GM19467 (cell line): ENCODE data around the gene BOD1.

ENCODE experiments used
- ATAC-seq: cut with Tn5 transposase; IDR thresholded peaks from one replicate; pipeline ENCODE4 v1.9.1; 2021; ENCODE audit warnings: mild to moderate bottlenecking, moderate library complexity; ENCODE audit not compliant: unreplicated experiment

BOD1 gene

DNA sequence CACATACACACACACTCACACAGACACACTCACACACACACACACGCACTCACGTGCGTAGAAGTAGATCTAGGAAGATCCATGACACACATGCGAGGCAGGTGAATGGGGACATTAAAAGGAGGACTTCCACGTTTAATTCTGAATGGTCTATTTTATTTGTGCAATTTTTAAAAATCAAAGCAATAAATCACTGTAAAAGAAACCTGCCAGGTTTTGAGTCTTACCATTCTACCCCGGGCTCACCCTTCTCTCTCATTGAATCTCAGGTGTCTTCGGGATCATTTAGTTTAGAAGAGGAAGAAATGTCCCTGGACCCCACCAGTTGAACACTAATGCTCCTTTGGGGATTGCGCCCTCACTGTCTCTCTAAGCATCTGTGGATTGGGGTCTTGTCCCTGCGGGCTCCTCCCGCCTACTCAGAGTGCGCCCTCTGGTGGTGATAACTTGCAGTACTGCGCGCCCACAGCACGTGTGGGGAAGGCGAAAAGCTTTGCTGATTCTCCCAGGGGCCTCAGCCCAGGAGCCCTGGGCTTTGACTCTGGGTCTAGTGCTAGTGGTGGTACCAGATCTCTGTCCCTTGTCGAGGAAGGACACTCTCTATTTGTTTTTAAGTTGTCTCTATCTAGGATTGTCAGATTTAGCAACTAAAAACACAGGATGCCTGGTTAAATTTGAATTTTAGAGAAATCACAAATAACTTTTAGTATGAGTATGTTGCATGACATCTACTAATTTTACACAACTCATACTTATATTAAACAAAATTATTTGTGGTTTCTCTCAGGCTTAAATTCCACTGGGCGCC lies 34.8 kb downstream of the BOD1 start:
- ATAC-seq: no peak

DNA sequence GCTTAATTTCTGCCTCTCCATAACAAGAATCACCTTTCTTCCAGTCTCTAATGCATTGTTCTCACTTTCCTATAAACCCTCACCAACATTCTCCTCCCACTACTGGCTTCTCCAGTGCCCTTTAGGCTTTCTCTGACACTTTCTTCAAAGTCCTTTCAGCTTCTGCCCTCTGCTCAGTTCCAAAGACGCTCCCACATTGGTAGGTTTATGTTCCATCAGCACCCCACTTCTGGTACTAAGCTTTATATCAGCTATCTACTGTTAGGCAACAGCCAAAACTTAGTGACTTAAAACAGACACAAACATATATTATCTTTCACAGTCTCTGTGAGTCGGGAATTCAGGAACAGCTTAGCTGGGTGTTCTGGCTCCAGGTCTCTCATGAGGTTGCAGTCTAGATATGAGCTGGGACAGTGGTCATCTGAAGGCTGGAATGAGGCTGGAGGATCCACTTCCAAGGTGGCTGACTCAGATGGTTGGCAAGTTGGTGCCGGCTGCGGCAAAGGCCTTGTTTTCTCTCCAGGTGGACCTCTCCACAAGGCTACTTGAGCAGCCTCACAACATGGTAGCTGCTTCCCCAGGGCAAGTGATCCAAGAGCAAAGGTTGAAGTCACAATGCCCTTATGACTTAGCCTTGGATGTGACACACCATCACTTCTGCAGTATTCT lies 37.4 kb downstream of the BOD1 start:
- ATAC-seq: no peak

DNA sequence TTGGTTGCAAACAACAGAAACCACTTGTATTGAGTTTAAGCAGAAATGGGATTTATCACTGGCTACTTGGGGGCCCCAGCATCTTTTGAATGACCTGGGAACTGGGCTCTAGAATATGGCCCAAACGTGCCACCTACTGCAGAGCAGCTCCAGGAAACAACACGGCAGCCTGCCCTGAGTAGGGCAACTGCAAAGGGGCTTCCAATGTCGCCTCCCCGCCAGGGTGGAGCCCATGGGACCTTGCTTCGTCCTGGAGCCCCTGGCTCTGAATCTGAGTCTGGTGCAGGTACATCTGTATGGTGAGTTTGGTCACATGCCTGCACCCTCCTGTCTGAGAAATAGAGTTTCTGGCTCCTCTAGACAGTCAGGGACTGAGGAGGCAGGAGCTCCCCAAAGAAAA lies 38.6 kb downstream of the BOD1 start:
- no peak for ATAC-seq

DNA sequence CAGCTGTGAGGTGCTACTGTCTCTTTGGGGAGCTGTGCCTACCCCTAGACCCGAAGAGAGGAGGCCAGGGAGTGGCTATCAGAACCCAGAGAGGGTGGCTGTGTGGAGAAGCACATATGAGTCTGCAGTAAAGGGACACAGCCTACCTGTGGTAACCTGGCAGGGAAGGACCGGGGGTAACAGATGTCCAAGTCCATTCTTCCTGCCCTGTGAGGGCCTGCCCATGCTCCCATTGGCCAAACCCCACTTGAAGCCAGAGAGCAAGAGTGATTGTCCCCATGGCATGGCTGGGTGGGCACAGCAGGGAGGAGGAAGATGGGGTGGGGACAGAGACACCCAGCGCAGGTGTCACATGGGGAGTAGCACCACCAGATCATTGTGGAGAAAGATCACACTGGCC lies 39.3 kb downstream of the BOD1 start:
- no peak for ATAC-seq

DNA sequence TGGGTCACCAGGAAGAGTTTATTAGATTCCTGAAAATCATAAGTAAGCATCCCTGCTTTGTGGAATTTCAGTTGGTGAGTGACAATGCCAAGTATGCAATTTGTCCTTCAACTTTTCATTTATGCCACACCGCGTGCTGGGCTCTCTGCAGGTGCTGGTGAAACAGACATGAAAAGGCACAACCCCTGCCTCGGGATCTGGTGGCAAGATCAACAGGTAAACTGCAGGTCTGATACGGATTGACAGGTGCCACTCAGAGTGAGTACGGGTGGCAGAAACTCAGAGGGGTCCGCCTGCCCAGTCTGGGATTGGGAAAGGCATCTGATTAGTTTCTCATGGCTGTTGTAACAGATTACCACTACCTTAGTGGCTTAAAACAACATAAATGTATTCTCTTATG lies 40.5 kb downstream of the BOD1 start:
- no peak for ATAC-seq

DNA sequence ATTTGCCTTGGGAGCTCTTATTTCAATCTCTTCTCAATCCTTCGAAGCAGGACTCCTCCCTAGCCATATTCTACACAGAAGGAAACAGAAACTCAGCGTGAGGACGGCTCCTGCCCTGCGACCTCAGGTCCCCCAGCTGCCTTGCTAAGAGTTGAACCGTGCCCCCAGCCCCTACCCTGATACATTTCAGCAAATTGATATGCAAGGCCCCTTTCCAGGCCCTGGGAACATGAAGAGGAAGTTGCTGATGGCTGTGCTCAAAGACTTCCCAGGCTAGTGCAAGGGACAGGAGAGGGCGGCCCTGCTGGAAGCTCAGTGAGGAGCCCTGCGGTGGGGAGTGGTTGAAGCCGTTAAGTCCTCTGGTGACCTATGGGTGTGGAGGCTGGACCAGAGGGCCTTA lies 41.5 kb downstream of the BOD1 start:
- no peak for ATAC-seq

DNA sequence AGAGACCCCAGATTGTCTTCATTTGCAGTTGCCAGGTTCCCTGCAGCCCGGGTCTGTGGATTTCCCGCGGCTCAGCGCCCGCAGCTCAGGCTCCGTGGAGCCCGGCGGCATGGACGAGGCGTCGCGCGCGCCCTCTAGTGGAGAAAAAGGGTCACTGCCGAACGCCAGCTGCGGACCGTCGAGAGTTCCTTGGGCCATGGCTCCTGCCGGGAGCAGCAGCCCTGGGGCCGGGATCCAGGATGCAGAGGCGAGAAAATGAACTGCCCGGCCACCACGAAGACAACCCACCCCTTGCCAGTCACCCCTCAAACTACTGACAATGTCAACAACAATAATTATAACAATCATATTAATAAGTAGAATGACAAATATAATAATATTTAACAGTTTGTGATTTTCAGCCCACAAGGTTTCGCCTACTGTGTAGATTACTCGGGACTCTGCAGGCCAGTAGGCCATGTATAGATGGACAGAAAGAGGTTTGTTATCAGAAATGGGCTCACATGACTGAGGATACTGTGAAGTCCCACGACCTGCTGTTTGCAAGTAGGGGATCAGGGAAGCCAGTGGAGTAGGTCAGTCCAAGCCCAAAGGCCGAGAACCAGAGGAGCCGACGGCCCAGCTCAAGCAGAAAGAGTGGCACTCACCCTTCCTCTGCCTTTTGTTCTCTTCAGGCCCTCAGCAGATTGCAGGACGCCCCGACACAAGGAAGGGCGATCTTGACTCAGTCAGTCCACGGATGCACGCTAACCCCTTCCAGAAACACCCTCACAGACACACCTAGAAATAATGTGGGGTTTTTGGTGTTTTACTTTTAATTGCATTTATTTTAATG lies 43.1 kb downstream of the BOD1 start:
- ATAC-seq: peak; percentile 73

DNA sequence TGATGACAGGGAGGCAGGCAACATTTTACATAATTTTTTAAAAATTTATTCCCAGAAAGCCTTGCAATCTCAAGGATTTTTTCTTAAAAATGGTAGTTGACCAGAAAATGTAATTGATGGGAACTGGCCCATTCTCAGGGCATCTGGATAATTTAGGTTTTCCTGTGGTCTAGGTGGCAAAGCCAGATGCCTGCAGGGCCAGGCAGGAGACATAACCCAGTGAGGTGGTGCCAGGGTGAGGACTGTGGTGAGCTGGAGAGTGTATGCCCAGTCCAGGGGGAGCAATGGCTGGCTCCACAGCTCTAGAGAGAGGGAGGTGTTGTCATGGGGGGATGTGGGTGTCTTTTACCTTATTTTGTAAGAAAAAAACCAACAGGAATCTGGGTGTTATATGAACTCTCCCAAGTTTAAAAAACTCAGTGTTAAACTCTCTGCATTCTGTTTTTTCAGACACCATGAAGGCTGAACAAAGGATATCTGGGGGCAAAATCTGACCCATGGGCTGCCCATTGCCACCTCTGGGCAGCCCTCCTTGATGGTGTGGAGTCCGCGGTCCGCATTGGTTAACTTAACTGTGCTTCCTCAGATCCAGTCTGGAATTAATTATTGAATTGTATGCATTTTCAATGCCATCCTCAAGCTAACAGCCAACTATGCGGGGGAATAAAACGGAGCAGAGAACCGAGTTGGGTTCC lies 43.9 kb downstream of the BOD1 start:
- ATAC-seq: no peak

DNA sequence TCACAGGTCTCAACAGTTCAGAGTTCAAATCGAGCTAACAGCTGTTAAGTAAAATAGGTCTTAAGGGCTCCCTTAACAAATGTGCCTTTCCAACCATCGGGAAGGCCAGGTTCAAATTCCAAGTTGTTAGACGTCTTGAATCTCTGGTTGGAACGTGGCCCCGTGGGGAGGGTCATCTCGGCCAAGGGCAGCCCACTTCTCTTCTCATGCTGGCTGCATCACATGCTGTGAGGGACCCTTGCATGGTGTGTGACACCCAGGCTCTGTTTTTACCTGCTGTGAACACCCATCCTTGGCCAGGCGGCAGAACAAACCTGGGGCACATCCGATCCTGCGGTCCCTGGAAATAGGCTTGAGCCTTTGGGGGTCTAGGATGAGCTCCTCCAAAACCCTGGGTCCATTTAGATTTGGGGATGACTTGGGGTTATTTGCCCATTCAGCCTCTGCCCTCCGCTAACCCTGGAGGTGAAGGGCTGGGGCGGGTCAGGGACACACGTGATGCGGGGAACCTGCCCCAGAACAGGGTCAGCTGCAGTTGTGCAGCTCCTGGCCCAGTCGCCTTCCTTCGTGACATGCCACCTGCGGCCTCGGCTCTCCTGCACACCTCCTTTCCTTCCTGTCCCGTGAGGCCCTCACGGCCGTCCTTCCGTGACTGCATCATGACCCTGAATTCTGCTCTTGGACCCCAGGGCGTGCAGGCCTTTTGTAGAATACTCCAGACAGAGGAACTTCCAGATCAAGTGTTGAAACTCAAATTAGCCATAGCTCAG lies 45.9 kb downstream of the BOD1 start:
- no peak for ATAC-seq

DNA sequence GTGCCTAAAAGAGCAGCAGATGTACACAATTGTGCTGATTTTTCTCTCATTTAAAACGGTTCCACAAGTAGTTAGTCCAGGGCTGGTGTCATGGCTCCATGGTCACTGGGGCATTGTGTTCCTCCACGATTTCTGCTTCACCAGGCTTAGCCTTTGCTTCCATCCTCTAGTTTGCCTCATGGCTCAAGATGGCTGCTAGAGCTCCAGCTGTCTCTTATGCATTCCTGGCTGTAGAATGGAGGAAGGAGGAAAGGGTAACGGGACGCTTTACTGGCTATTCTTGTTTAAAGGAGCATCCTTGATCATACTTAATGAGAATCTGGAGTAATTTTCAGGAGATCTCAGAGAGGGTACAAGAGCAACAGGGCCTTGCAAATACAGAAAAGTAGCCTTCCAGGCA lies 47.7 kb downstream of the BOD1 start:
- ATAC-seq: no peak

DNA sequence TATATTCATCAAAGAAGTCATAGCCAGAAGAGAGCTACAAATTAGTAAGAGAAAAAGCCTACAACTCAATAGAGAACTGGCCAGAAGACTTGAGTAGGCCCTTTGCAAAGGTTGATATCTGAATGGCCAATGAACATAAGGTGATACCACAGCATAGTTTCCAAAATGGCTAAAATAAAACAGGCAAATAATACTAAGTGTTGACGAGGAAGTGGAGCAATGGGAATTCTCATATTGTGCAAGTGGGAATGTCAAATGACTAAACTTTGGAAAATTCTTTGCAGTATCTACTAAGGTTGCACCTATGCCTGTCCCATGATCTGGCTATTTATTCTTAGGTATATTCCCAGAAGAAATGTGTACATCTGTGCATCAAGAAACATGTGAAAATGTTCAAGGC lies 48.3 kb downstream of the BOD1 start:
- ATAC-seq: no peak

DNA sequence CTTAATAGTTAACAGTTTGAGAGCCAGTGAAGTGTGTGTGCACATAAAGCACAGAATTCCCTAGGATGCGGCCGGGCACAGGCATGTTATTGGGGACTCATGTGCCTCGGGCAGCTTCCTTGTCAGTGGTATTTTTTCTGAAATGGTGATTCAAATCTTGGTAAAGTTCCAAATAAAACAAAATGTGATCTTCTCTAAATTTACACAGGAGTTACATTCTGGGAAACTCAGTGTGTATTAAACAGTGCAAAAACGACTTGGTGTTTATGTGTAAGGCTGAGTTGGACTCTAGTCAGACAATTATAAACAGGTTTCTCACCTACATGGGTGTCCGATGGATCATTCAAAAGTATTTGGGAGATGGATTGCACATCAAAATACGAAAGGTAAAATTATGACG lies 48.9 kb downstream of the BOD1 start:
- ATAC-seq: no peak

DNA sequence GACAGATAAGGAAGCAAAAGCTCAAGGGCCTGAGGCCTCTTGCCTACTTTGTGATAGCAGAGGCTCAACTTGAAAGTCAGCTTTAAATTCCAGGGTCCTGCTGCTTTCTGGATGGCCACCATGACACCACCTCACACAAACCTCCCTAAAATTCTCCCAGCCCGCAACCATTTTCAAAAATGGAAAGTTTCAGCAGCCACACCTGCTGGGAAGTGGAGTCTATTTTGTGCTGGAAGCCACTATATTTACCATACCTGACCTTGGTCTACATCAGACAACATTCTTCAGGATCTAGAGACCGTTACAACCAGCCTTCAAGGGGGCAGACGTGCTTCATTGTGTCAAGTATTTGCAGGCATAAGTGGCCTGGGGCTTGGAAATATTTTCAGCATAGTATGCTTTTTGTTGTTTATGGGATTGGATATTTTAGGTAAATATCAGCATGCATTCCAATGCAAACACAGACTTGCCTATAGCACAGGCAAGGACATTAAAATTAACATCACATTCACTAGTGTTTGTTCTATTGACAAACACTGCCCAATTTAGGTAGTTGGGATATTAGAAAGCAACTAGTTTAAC lies 50.9 kb downstream of the BOD1 start:
- ATAC-seq: no peak

DNA sequence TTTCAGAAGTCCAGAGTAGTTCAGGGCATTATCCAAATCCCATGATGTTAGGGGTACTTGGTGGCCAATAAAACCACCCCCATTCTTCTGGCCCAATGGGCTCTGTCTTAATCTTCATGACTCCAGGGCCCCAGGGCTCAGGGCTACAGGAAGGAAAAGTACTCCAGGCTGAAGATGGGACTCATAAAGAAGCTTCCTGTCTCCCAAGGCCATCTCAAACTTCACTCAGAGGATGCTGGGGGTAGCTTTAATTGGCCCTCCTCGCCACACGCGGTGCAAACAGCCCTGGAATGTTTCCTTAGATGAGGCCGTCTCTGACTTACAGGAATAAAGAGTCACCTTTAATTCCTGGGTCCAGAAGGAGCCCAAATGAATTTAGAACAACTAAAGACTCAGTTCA lies 52.3 kb downstream of the BOD1 start:
- ATAC-seq: no peak

DNA sequence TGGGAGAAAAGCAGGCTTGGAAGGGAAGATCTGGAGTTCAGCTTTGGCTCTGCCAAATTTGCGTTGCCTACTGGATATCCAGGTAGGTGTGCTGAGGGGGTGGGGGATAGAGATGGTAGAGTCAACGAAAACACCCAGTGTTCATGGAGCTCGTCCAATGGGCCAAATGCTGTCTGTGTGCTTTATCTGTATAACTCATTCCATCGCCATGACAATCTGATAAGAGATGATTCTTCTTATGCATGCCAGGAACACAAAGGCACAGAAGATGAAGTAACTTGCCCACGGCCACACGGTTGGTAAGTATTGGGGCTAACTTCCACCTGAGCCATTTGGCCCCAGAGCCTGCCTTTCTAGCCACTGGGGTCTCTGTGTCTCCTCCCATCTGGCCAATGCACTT lies 53.2 kb downstream of the BOD1 start:
- no peak for ATAC-seq

DNA sequence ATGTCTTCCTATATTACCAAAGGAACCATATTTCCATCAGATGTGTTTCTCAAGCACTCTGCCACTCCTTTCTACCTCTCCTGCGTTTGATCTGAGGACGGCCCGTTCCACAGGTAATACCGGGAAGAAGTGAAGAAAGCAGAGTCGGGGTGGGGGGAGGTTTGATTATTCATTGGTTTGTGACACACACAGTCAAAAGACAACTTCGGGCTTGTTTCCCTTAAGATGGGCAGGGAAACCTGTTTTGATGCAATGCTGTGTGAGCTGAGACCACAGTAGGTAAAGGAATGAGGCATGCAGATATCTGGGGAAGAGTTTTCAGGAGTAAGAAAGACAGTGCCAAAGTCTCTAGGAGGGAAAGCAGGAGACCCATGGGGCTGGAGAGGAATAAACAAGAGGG lies 54.0 kb downstream of the BOD1 start:
- no peak for ATAC-seq
